H1 (cell line): ENCODE results near the gene PITX1. TPM values are rescaled to one million over a fixed set of nuclear protein-coding genes. Genes with fewer than 3 reads are reported as not detected.

Source experiments
- CTCF ChIA-PET: fragments of 300-600 bp; sonication (Branson Sonifier 250); formaldehyde crosslinking; loops from one replicate; lab custom pipeline; 2021; ENCODE audit not compliant: partially characterized antibody; lab: Charles Lee
- POLR2A ChIA-PET: fragments of 300-600 bp; sonication (Branson Sonifier 250); formaldehyde crosslinking; loops from one replicate; lab custom pipeline; 2021; ENCODE audit warnings: inconsistent platforms; ENCODE audit not compliant: partially characterized antibody; lab: Charles Lee
- DNase-seq, 2 experiments: peaks; one replicate each; pipeline versions ENCODE4 v3.0.0 to v3.0.0-alpha.2; 2010 to 2022; ENCODE audit warnings: low spot score in 2 of 2, low read depth in 1 of 2, mixed read lengths in 1 of 2
- FAIRE-seq: peaks from 2 replicates; lab custom pipeline; 2011; peaks lifted over from hg19 to GRCh38; lab: Jason Lieb, UNC
- H2AFZ ChIP-seq: 2 replicates; pipeline ENCODE4 v1.8.1; 2012; ENCODE audit warnings: low read length, inconsistent platforms
- H2AK5ac ChIP-seq: 2 replicates; pipeline ENCODE4 v1.6.1; 2013; ENCODE audit warnings: low read depth, low read length
- H2BK120ac ChIP-seq: replicated peaks from 2 replicates; pipeline ENCODE3; 2013; ENCODE audit warnings: low read depth, low read length, inconsistent platforms
- H2BK12ac ChIP-seq: 2 replicates; pipeline ENCODE4 v1.6.1; 2013; ENCODE audit warnings: low read depth, low read length
- H2BK15ac ChIP-seq: 2 replicates; pipeline ENCODE4 v1.6.1; 2013; ENCODE audit warnings: low read length
- H2BK20ac ChIP-seq: 2 replicates; pipeline ENCODE4 v1.6.1; 2013; ENCODE audit warnings: low read length
- H2BK5ac ChIP-seq: 2 replicates; pipeline ENCODE4 v1.6.1; 2013; ENCODE audit warnings: low read depth, low read length
- H3K14ac ChIP-seq: 2 replicates; pipeline ENCODE4 v1.6.1; 2013; ENCODE audit warnings: inconsistent platforms; ENCODE audit not compliant: insufficient read length
- H3K18ac ChIP-seq: 2 replicates; pipeline ENCODE4 v1.6.1; 2013; ENCODE audit warnings: low read length; ENCODE audit errors: extremely low read depth
- H3K23ac ChIP-seq: 2 replicates; pipeline ENCODE4 v1.6.1; 2013; ENCODE audit warnings: inconsistent platforms; ENCODE audit not compliant: insufficient read length
- H3K23me2 ChIP-seq: 2 replicates; pipeline ENCODE4 v1.6.1; 2013; ENCODE audit warnings: low read depth, low read length
- H3K27ac ChIP-seq: 2 replicates; pipeline ENCODE4 v1.6.1; 2011; ENCODE audit warnings: low read depth, low read length, inconsistent platforms
- H3K27me3 ChIP-seq, 4 experiments: replicated peaks in 1 of 4; 1 replicate in 1 of 4; 2 replicates in 3 of 4; pipeline versions ENCODE4 v1.6.1 to v1.8.1; 2011 to 2013; ENCODE audit warnings: low read length in 3 of 4, mild to moderate bottlenecking in 3 of 4, inconsistent platforms in 2 of 4, mixed read lengths in 2 of 4, moderate library complexity in 1 of 4; ENCODE audit not compliant: control insufficient read depth in 3 of 4, insufficient read depth in 3 of 4; ENCODE audit errors: extremely low read depth in 1 of 4
- H3K36me3 ChIP-seq, 4 experiments: 2 replicates each; pipeline versions ENCODE4 v1.6.1 to v1.8.1; 2011 to 2013; ENCODE audit warnings: mild to moderate bottlenecking in 4 of 4, low read length in 3 of 4, moderate library complexity in 2 of 4, control low read depth in 1 of 4, inconsistent platforms in 1 of 4; ENCODE audit not compliant: insufficient read depth in 4 of 4, control insufficient read depth in 2 of 4
- H3K4ac ChIP-seq: replicated peaks from 2 replicates; pipeline ENCODE3; 2013; ENCODE audit warnings: low read length, low read depth, mixed read lengths, inconsistent platforms; ENCODE audit not compliant: insufficient read length
- H3K4me1 ChIP-seq, 4 experiments: replicated peaks in 1 of 4; 1 replicate in 1 of 4; 2 replicates in 3 of 4; pipeline versions ENCODE4 v1.6.1 to v1.8.1; 2011 to 2013; ENCODE audit warnings: low read length in 3 of 4, inconsistent platforms in 2 of 4, mixed read lengths in 1 of 4; ENCODE audit not compliant: insufficient read depth in 4 of 4, control insufficient read depth in 3 of 4
- H3K4me2 ChIP-seq, 2 experiments: 2 replicates each; pipeline versions ENCODE4 v1.6.1 to v1.8.1; 2011 to 2013; ENCODE audit warnings: low read depth in 2 of 2, low read length in 2 of 2, control low read depth in 1 of 2, inconsistent platforms in 1 of 2, mild to moderate bottlenecking in 1 of 2; ENCODE audit not compliant: insufficient read depth in 1 of 2
- H3K4me3 ChIP-seq, 4 experiments: fragments of 200-600, 300-600 bp in 1 of 4; sonication (generic), shearing (Covaris generic), sonication (Bioruptor Twin) in 1 of 4; 2 replicates each; pipeline versions ENCODE4 v1.5.1 to v1.8.1; 2011 to 2016; ENCODE audit warnings: low read length in 4 of 4, low read depth in 3 of 4, control low read depth in 2 of 4, inconsistent platforms in 2 of 4, mild to moderate bottlenecking in 2 of 4, mixed read lengths in 1 of 4, moderate library complexity in 1 of 4; ENCODE audit not compliant: insufficient read depth in 2 of 4; ENCODE audit errors: extremely low read depth in 1 of 4
- H3K56ac ChIP-seq: replicated peaks from 2 replicates; pipeline ENCODE3; 2013; ENCODE audit warnings: low read depth, mild to moderate bottlenecking, mixed read lengths, low read length, inconsistent platforms; ENCODE audit not compliant: insufficient read length
- H3K79me1 ChIP-seq: 2 replicates; pipeline ENCODE4 v1.6.1; 2013; ENCODE audit warnings: low read depth, low read length, control low read depth
- H3K79me2 ChIP-seq, 2 experiments: 2 replicates each; pipeline versions ENCODE4 v1.6.1 to v1.8.1; 2012 to 2013; ENCODE audit warnings: low read length in 2 of 2, mild to moderate bottlenecking in 2 of 2, inconsistent platforms in 1 of 2; ENCODE audit not compliant: insufficient read depth in 2 of 2, control insufficient read depth in 1 of 2
- H3K9ac ChIP-seq, 4 experiments: replicated peaks in 1 of 4; 1 replicate in 1 of 4; 2 replicates in 3 of 4; pipeline versions ENCODE4 v1.6.1 to v1.8.1; 2011 to 2013; ENCODE audit warnings: low read depth in 3 of 4, low read length in 3 of 4, control low read depth in 2 of 4, mild to moderate bottlenecking in 2 of 4, moderate library complexity in 2 of 4, inconsistent platforms in 1 of 4; ENCODE audit errors: extremely low read depth in 1 of 4
- H3K9me3 ChIP-seq, 2 experiments: 2 replicates each; pipeline versions ENCODE4 v1.6.1 to v1.8.1; 2012 to 2013; ENCODE audit warnings: mild to moderate bottlenecking in 2 of 2, moderate library complexity in 2 of 2, control low read depth in 1 of 2, inconsistent platforms in 1 of 2, low read depth in 1 of 2, low read length in 1 of 2, mixed read lengths in 1 of 2; ENCODE audit not compliant: insufficient read depth in 2 of 2
- H4K20me1 ChIP-seq, 2 experiments: replicated peaks in 1 of 2; 2 replicates each; pipeline versions ENCODE3 to v1.8.1; 2011 to 2013; ENCODE audit warnings: inconsistent platforms in 2 of 2, low read length in 2 of 2, mild to moderate bottlenecking in 1 of 2; ENCODE audit not compliant: insufficient read depth in 2 of 2, control insufficient read depth in 1 of 2
- H4K5ac ChIP-seq: 2 replicates; pipeline ENCODE4 v1.6.1; 2013; ENCODE audit warnings: low read length, low read depth, mixed read lengths, inconsistent platforms; ENCODE audit not compliant: insufficient read length
- H4K8ac ChIP-seq: 2 replicates; pipeline ENCODE4 v1.8.0; 2013; ENCODE audit warnings: mild to moderate bottlenecking, moderate library complexity, low read length, inconsistent platforms; ENCODE audit not compliant: insufficient read depth; ENCODE audit errors: extremely low read depth
- H4K91ac ChIP-seq: replicated peaks from 2 replicates; pipeline ENCODE3; 2013; ENCODE audit warnings: low read length, mixed read lengths, inconsistent platforms; ENCODE audit not compliant: insufficient read length
- CBX5 ChIP-seq: fragments of 300-800, 300-1000 bp; sonication (generic); IDR thresholded peaks from 2 replicates; pipeline ENCODE4 v1.7.1; 2016; ENCODE audit warnings: antibody characterized with exemption, low read length, low read depth
- JUND ChIP-seq: IDR thresholded peaks from 2 replicates; pipeline ENCODE4 v1.6.1; 2011; ENCODE audit warnings: mild to moderate bottlenecking, improper control_type of control experiment, low read length
- NANOG ChIP-seq: IDR thresholded peaks from 2 replicates; pipeline ENCODE4 v1.6.1; 2011; ENCODE audit warnings: low read length, low read depth, mild to moderate bottlenecking, inconsistent platforms; ENCODE audit not compliant: insufficient read depth, poor library complexity, severe bottlenecking
- PHF8 ChIP-seq: fragments of 200-600 bp; sonication (generic); conservative IDR thresholded peaks from 2 replicates; pipeline ENCODE4 v1.7.1; 2012; ENCODE audit warnings: low read depth, mild to moderate bottlenecking, inconsistent platforms, low read length, moderate library complexity
- SAP30 ChIP-seq: fragments of 300-600 bp; sonication (generic); IDR thresholded peaks from 2 replicates; pipeline ENCODE4 v1.7.1; 2012; ENCODE audit warnings: low read length, moderate library complexity, mild to moderate bottlenecking, inconsistent platforms; ENCODE audit not compliant: insufficient read depth, insufficient replicate concordance
- SP2 ChIP-seq: IDR thresholded peaks from 2 replicates; pipeline ENCODE4 v1.6.1; 2012; ENCODE audit warnings: mild to moderate bottlenecking, low read length, inconsistent platforms
- TAF1 ChIP-seq: IDR thresholded peaks from 2 replicates; pipeline ENCODE4 v1.6.1; 2011; ENCODE audit warnings: mild to moderate bottlenecking, low read depth, low read length
- WGBS, 2 experiments: shearing (Covaris generic) in 1 of 2; methylation state at CpG; one replicate each; pipeline versions ENCODE4 v1.1.6 to v1.1.7; 2013 to 2015; ENCODE audit warnings: low lambda C conversion rate in 2 of 2, mixed read lengths in 2 of 2, inconsistent platforms in 1 of 2, low coverage in 1 of 2, missing lambda C conversion rate in 1 of 2; ENCODE audit not compliant: insufficient replicate concordance in 2 of 2, insufficient coverage in 1 of 2, insufficient read length in 1 of 2; ENCODE audit errors: extremely low coverage in 1 of 2, missing lambda C conversion rate in 1 of 2; 5-methylcytosine and 5-hydroxymethylcytosine counted together
- polyA plus RNA-seq, 7 experiments: library from polyadenylated mRNA; depleted of rRNA in 3 of 7; stranded (reverse) in 5 of 7; unstranded in 2 of 7; fragments of >200 nt in 5 of 7; fragments of 200-250 nt in 2 of 7; gene quantifications; 1 replicate in 5 of 7; 2 replicates in 1 of 7; 4 replicates in 1 of 7; pipeline versions ENCODE4 v1.2.1 to v1.2.3, GENCODE V29; 2011 to 2013; ENCODE audit warnings: missing spikeins in 2 of 7, mixed read lengths in 2 of 7
- total RNA-seq: library from RNA; stranded (reverse); fragmentation: NEBNext Ultra II Directional; extraction: Animal tissue kit (Norgen Biotek cat#: 25700); gene quantifications from 2 replicates; pipeline ENCODE4 v1.2.1, GENCODE V29; 2021
- TF ChIP-seq, protein P1 (sequence below): IDR thresholded peaks from 2 replicates; pipeline ENCODE4 v1.6.1; 2011; ENCODE audit warnings: low read depth, mild to moderate bottlenecking, low read length; ENCODE audit not compliant: insufficient read depth

Gene PITX1
- total and polyA plus RNA-seq, 2 of the 8 experiments (the other 6 are each of a cell fraction or from before 2014, with no cell fraction given) = 0.03 TPM; not detected in 1

GRCh38 chr5:135024956-135025729 is 8.9 kb downstream of the PITX1 start:
- TF ChIP-seq SP2 (no peak), CBX5 (no peak), NANOG (no peak), JUND (peak; percentile 65; the same call in 1 of the 2 replicates), PHF8 (no peak), SAP30 (no peak), TAF1 (no peak)
- TF ChIP-seq, protein P1, sequence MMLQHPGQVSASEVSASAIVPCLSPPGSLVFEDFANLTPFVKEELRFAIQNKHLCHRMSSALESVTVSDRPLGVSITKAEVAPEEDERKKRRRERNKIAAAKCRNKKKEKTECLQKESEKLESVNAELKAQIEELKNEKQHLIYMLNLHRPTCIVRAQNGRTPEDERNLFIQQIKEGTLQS = no peak
- Histone ChIP-seq H2AK5ac (no peak overlapping the region), H2BK5ac (no peak overlapping the region), H2BK12ac (no peak overlapping the region), H3K36me3 (peaks cover 0 to 7% (median 0%) of the 10 kb centered on the region in 4 experiments; a peak in 1 of 8 replicates), H3K23ac (no peak overlapping the region), H3K79me1 (no peaks in the 10 kb centered on the region), H3K14ac (no peak overlapping the region), H4K91ac (no peak overlapping the region), H2BK15ac (no peak overlapping the region), H3K27ac (no peak overlapping the region), H2AFZ (no peak overlapping the region), H3K18ac (no peak overlapping the region), H3K4me3 (no peak overlapping the region), H3K4ac (no peak overlapping the region), H4K5ac (no peak overlapping the region), H3K9ac (no peak overlapping the region), H4K20me1 (peaks cover 5 to 22% of the 10 kb centered on the region in 2 experiments), H4K8ac (no peak overlapping the region), H3K9me3 (no peaks in the 10 kb centered on the region; a peak in 1 of 4 replicates), H2BK120ac (no peak overlapping the region), H3K27me3 (peaks cover 43 to 63% (median 59%) of the 10 kb centered on the region in 4 experiments), H3K79me2 (no peaks in the 10 kb centered on the region), H3K4me2 (no peak overlapping the region), H3K56ac (no peak overlapping the region), H3K23me2 (peaks cover 6% of the 10 kb centered on the region; the same call in 1 of the 2 replicates), H2BK20ac (no peak overlapping the region), H3K4me1 (peaks cover 0 to 16% (median 13%) of the 10 kb centered on the region in 4 experiments; a peak in 6 of 7 replicates)
- DNase-seq = no peak
- ChIA-PET CTCF (interaction anchor here (0.8 to 3.1 kb wide), 14 partner anchors 10 to 210 kb away, joined by 3 to 15 read pairs (median 6); no protein-coding TSS in a partner anchor), POLR2A (interaction anchor here (0.5 to 1.6 kb wide), 4 partner anchors 10 to 591 kb away, joined by 3 to 4 read pairs (median 4); no protein-coding TSS in a partner anchor)
- WGBS, 2 experiments = 80% methylated on average over 11 of the region's 11 CpGs; no CpG with 5 or more reads in 1 of the 2 experiments
- FAIRE-seq = no peak
